Gastroesophageal sphincter (tissue), 3 donors: ENCODE measurements around the gene FUT3.

Experiments used
- CTCF ChIP-seq, 4 experiments: fragments of 200-600 bp in 2 of 4; fragments of 450-650 bp in 2 of 4; sonication (generic) in 1 of 4; IDR thresholded peaks; one replicate each; pipeline ENCODE4 v1.5.1; 2017 to 2019; ENCODE audit warnings: antibody characterized with exemption in 4 of 4, mild to moderate bottlenecking in 2 of 4, moderate library complexity in 2 of 4
- EP300 ChIP-seq: sonication (generic); formaldehyde crosslinking; IDR thresholded peaks from one replicate; pipeline ENCODE4 v1.6.1; 2017; ENCODE audit warnings: antibody characterized with exemption, mild to moderate bottlenecking
- POLR2A ChIP-seq, 2 donors: fragments of 450-650 bp; IDR thresholded peaks; one replicate each; pipeline ENCODE4 v1.6.1; 2017; ENCODE audit warnings: antibody characterized with exemption in 2 of 2, mild to moderate bottlenecking in 2 of 2, moderate library complexity in 1 of 2
- POLR2AphosphoS5 ChIP-seq: sonication (generic); formaldehyde crosslinking; IDR thresholded peaks from one replicate; pipeline ENCODE4 v1.6.1; 2017; ENCODE audit warnings: antibody characterized with exemption

GRCh38 chr19:5825178-5825577 is 26.1 kb downstream of the FUT3 start:
- TF ChIP-seq CTCF (IDR thresholded peaks at IDR 0.05), result no peak
- TF ChIP-seq POLR2AphosphoS5, result no peak
- no peak for TF ChIP-seq POLR2A (IDR thresholded peaks at IDR 0.05)
- TF ChIP-seq EP300, result no peak
